Activated CD8-positive, alpha-beta T cell treated with anti-CD3 and anti-CD28 coated beads for 36 hours (primary cell): ENCODE measurements around the gene NUDT8. TPM values are rescaled to one million over a fixed set of nuclear protein-coding genes. Genes with fewer than 3 reads are reported as not detected.
A peak's percentile ranks its signal among the peaks of the same experiment; 100 is the strongest.

Experiments
- ATAC-seq: fragments of 200-7000 bp; cut with Tn5 transposase; one replicate; pipeline ENCODE4 v1.10.0; 2021; ENCODE audit warnings: mild to moderate bottlenecking, moderate library complexity
- CTCF ChIA-PET: fragments of 350-600 bp; sonication (Branson Sonifier 250); formaldehyde crosslinking; loops from one replicate; lab custom pipeline; 2021; ENCODE audit warnings: antibody characterized with exemption; lab: Charles Lee
- POLR2A ChIA-PET: fragments of 350-600 bp; sonication (Branson Sonifier 250); formaldehyde crosslinking; loops from one replicate; lab custom pipeline; 2021; ENCODE audit warnings: antibody characterized with exemption; lab: Charles Lee
- DNase-seq: peaks from one replicate; pipeline ENCODE4 v3.0.0-alpha.2; 2020
- H3K27ac Mint-ChIP-seq: one replicate; pipeline ENCODE4 v1.8.0; 2021; ENCODE audit warnings: mild to moderate bottlenecking, mixed read lengths
- H3K27me3 Mint-ChIP-seq: one replicate; pipeline ENCODE4 v1.8.0; 2021; ENCODE audit warnings: mixed read lengths
- H3K36me3 Mint-ChIP-seq: one replicate; pipeline ENCODE4 v1.8.0; 2021; ENCODE audit warnings: low read depth, mixed read lengths
- H3K4me1 Mint-ChIP-seq: one replicate; pipeline ENCODE4 v1.8.0; 2021; ENCODE audit warnings: low read depth, mixed read lengths
- H3K4me3 Mint-ChIP-seq: one replicate; pipeline ENCODE4 v1.8.0; 2021; ENCODE audit warnings: mild to moderate bottlenecking, moderate library complexity, mixed read lengths
- H3K9me3 Mint-ChIP-seq: one replicate; pipeline ENCODE4 v1.8.0; 2021; ENCODE audit warnings: mixed read lengths
- intact Hi-C: fragments of 100-400 bp; cut with micrococcal nuclease; formaldehyde crosslinking; loops from one replicate; pipeline ENCODE4 v1.10.0; 2022
- total RNA-seq, 2 experiments: library from RNA; stranded (reverse); gene quantifications; one replicate each; pipeline ENCODE4 v1.2.3, GENCODE V29; 2021
- TF ChIP-seq, protein P1 (sequence below): fragments of 200-600 bp; IDR thresholded peaks from one replicate; pipeline ENCODE4 v1.8.0; 2022; ENCODE audit warnings: antibody characterized with exemption, mild to moderate bottlenecking

The NUDT8 gene
- total RNA-seq, 2 experiments from 2014 or later = 35.5 to 39.5 TPM

DNA sequence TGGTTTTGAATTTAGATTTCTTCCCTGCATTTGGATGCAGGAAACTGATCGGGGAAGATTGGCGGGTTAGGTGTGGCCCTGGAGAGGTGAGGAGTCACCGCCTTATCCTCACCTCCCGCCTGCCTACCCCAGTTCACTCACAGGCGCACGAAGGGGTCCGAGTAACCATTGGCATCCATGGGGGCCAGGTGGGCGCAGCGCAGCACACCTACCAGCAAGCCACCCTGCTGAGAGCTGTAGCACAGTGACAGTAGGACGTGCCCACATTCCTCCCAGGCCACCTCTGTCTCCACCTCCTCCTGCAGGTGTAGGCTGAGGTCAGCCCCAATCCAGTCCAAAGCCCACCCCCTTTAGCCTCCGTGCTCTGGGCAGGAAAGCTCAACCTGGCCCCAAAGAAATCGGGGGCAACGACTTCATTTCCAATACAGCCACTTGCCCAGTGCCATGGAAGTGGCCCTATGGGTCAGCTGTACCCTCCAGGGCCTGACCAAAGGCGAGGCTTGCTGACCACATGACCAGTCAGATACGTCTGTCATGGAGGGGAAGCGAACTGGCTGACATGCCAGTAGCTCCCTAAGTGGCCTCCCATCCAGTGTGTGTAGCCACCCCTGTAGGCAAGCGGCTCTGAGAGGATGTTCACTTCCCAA lies 16.3 kb downstream of the NUDT8 start:
- intact Hi-C loops = no loop called here
- POLR2A ChIA-PET = interaction anchor here (0.6 to 4.3 kb wide), 7 partner anchors 11 to 1889 kb away, joined by 3 to 48 read pairs (median 3); partner anchors contain the start of genes GSTP1 and NUDT8
- Mint-ChIP-seq H3K27me3 (no peaks in the 10 kb centered on the region), H3K36me3 (peaks cover 23% of the 10 kb centered on the region), H3K4me3 (peak overlapping the region; percentile 77), H3K9me3 (no peaks in the 10 kb centered on the region), H3K4me1 (peaks cover 29% of the 10 kb centered on the region), H3K27ac (peak overlapping the region; percentile 99)
- ATAC-seq (no peak), DNase-seq (no peak)
- CTCF ChIA-PET = interaction anchor here (0.5 to 6.2 kb wide), 11 partner anchors 16 to 240 kb away, joined by 3 to 89 read pairs (median 4); partner anchors contain the start of genes ACY3, CLCF1, GSTP1 and NUDT8
- TF ChIP-seq, protein P1, sequence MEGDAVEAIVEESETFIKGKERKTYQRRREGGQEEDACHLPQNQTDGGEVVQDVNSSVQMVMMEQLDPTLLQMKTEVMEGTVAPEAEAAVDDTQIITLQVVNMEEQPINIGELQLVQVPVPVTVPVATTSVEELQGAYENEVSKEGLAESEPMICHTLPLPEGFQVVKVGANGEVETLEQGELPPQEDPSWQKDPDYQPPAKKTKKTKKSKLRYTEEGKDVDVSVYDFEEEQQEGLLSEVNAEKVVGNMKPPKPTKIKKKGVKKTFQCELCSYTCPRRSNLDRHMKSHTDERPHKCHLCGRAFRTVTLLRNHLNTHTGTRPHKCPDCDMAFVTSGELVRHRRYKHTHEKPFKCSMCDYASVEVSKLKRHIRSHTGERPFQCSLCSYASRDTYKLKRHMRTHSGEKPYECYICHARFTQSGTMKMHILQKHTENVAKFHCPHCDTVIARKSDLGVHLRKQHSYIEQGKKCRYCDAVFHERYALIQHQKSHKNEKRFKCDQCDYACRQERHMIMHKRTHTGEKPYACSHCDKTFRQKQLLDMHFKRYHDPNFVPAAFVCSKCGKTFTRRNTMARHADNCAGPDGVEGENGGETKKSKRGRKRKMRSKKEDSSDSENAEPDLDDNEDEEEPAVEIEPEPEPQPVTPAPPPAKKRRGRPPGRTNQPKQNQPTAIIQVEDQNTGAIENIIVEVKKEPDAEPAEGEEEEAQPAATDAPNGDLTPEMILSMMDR = no peak

DNA sequence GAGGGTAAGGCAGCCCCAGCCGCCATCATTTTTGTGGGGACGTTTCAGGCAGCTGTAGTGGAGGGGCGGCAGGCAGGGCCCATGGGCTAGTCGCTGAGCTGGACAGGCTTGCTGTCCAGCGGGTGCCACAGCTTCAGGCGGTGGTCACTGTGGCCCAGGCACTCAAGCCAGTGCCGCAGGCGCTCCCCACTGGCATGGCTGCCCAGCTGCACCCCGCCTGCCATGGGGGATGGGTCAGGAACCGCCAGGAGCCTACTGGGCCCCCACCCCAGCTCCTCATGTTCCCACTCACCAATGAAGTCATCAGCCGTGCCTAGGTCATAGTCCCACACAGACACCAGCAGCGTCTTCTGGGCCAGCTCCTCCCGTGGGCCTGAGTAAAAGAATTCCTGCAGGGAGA lies 17.0 kb downstream of the NUDT8 start:
- intact Hi-C loops = no loop called here
- Mint-ChIP-seq H3K27ac (peak overlapping the region; percentile 99), H3K9me3 (no peaks in the 10 kb centered on the region), H3K4me3 (no peak overlapping the region), H3K27me3 (no peaks in the 10 kb centered on the region), H3K4me1 (peaks cover 36% of the 10 kb centered on the region), H3K36me3 (peaks cover 27% of the 10 kb centered on the region)
- ChIA-PET CTCF (interaction anchor here (6.2 kb wide), 1 partner anchor 16 kb away, joined by 89 read pairs; the partner anchor contains the start of gene NUDT8), POLR2A (interaction anchor here (1.0 to 4.3 kb wide), 2 partner anchors 10 to 16 kb away, joined by 3 to 48 read pairs; partner anchors contain the start of gene NUDT8)
- TF ChIP-seq, protein P1 = no peak
- ATAC-seq (no peak), DNase-seq (no peak)

DNA sequence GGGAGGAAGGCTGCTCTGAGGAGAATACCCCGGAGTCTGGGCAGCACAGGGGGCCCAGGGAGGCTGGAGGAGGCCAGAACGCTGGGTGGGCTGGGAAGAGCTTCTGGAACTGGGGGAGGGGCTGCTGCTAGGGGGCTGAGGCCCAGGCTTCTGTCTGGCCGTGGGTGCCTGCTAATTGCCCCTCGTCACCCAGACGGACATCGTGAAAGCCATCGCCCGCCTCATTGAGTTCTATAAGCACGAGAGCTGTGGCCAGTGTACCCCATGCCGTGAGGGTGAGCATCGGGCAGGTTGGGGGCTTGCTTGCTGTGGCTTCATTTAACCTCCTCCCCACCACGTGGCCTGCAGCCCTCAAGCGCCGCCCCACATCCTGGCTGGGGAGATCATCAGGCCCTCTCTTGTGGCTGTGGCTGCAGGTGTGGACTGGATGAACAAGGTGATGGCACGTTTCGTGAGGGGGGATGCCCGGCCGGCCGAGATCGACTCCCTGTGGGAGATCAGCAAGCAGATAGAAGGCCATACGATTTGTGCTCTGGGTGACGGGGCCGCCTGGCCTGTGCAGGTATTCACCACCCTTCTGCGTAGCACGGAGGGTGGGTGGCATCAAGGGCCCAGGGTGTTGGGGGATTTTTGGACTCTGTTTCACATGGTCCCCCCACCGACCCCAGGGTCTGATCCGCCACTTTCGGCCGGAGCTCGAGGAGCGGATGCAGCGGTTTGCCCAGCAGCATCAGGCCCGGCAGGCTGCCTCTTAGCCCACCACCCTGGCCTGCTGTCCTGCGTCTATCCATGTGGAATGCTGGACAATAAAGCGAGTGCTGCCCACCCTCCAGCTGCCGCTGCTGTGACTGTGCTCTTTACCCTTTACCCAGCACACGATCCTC lies 17.8 kb downstream of the NUDT8 start:
- intact Hi-C loops = no loop called here
- Mint-ChIP-seq H3K27me3 (no peaks in the 10 kb centered on the region), H3K36me3 (peaks cover 30% of the 10 kb centered on the region), H3K9me3 (no peaks in the 10 kb centered on the region), H3K4me1 (peaks cover 35% of the 10 kb centered on the region), H3K4me3 (no peak overlapping the region), H3K27ac (peak overlapping the region; percentile 61)
- ChIA-PET POLR2A (no interaction called here), CTCF (interaction anchor here (6.2 kb wide), 1 partner anchor 17 kb away, joined by 89 read pairs; the partner anchor contains the start of gene NUDT8)
- DNase-seq (no peak), ATAC-seq (no peak)
- TF ChIP-seq, protein P1 = no peak

DNA sequence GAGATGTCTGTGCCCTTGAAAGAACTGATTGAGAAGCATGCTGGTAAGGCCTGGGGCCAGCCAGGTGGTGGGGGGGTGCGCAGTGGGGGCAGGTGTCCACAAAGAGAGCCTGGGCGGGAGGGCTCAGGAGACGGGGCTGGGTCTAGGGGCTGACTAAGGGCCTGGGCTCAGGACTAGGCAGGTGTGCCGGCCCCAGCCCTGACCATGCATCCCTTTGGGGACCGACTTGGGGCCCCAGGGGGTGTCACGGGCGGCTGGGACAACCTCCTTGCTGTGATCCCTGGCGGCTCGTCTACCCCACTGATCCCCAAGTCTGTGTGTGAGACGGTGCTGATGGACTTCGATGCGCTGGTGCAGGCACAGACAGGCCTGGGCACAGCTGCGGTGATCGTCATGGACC lies 18.6 kb downstream of the NUDT8 start:
- Mint-ChIP-seq H3K4me3 (no peak overlapping the region), H3K4me1 (peaks cover 31% of the 10 kb centered on the region), H3K36me3 (peaks cover 30% of the 10 kb centered on the region), H3K27ac (no peak overlapping the region), H3K9me3 (no peaks in the 10 kb centered on the region), H3K27me3 (no peaks in the 10 kb centered on the region)
- TF ChIP-seq, protein P1 = no peak
- intact Hi-C loops = no loop called here
- DNase-seq (no peak), ATAC-seq (no peak)
- ChIA-PET POLR2A (no interaction called here), CTCF (no interaction called here)
